Panc1 (cell line): ENCODE data around the gene RUNX1.

ENCODE experiments used
- CTCF ChIP-seq: fragments of 450-650 bp; IDR thresholded peaks from 2 replicates; pipeline ENCODE4 v1.5.1; 2017; ENCODE audit warnings: mild to moderate bottlenecking
- POLR2AphosphoS5 ChIP-seq: IDR thresholded peaks from 2 replicates; pipeline ENCODE4 v1.6.1; 2012; ENCODE audit warnings: mild to moderate bottlenecking, low read depth, low read length, moderate library complexity
- REST ChIP-seq, 2 experiments: IDR thresholded peaks; 2 replicates each; pipeline ENCODE4 v1.6.1; 2011 to 2012; ENCODE audit warnings: low read depth in 2 of 2, control low read depth in 1 of 2, low read length in 1 of 2, mild to moderate bottlenecking in 1 of 2, moderate library complexity in 1 of 2; ENCODE audit not compliant: insufficient read depth in 1 of 2
- SIN3A ChIP-seq: IDR thresholded peaks from 2 replicates; pipeline ENCODE4 v1.6.1; 2012; ENCODE audit warnings: low read depth, mild to moderate bottlenecking, low read length, moderate library complexity, borderline replicate concordance; ENCODE audit not compliant: insufficient read depth
- TCF7L2 ChIP-seq: IDR thresholded peaks from 2 replicates; pipeline ENCODE4 v1.6.1; 2011; ENCODE audit warnings: mild to moderate bottlenecking, low read depth, low read length, inconsistent platforms

GRCh38 chr21:34959607-34960006, 89.5 kb downstream of the RUNX1 start:
- no peak for TF ChIP-seq SIN3A
- no peak for TF ChIP-seq REST (IDR thresholded peaks at IDR 0.05; ENCODE audit: insufficient read depth in 1 of 2, low read depth in 2 of 2, low read length in 1 of 2)
- no peak for TF ChIP-seq POLR2AphosphoS5
- TF ChIP-seq CTCF, result no peak
- TF ChIP-seq TCF7L2, result no peak
